ENCODE results near the gene SGMS1. TPM values are rescaled to one million over a fixed set of nuclear protein-coding genes. Genes with fewer than 3 reads are reported as not detected.

Gene SGMS1
- total RNA-seq, 1 donor from 2014 or later = 24.1 TPM

DNA sequence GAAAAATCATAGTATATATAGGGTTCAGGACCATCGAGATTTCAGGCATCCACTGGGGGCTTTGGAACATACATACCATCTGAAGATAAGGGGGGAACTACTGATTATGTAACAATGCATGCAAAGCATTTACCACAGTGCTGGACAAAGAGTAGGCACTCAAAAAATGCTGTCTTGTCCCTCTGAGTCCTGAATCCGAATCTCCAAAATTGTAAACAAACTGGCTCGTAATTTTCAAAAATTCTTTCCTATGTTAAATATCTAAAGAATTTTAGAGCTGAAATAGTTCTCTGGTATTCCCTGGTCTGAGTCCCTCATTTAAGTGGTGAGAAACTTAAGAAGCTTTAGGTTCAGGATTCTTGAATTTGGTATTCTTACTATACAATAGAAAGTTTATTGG, 204.7 kb downstream of the SGMS1 start:
- Mint-ChIP-seq H3K9me3 (ENCODE audit: unreplicated experiment) (no peaks in the 10 kb centered on the region), H3K4me3 (ENCODE audit: unreplicated experiment) (no peak overlapping the region), H3K36me3 (ENCODE audit: unreplicated experiment) (no peaks in the 10 kb centered on the region), H3K4me1 (ENCODE audit: low read depth, unreplicated experiment) (peaks cover 5% of the 10 kb centered on the region), H3K27me3 (ENCODE audit: unreplicated experiment) (no peaks in the 10 kb centered on the region), H3K27ac (ENCODE audit: unreplicated experiment) (no peak overlapping the region)
- no peak for DNase-seq
- TF ChIP-seq, protein P1, sequence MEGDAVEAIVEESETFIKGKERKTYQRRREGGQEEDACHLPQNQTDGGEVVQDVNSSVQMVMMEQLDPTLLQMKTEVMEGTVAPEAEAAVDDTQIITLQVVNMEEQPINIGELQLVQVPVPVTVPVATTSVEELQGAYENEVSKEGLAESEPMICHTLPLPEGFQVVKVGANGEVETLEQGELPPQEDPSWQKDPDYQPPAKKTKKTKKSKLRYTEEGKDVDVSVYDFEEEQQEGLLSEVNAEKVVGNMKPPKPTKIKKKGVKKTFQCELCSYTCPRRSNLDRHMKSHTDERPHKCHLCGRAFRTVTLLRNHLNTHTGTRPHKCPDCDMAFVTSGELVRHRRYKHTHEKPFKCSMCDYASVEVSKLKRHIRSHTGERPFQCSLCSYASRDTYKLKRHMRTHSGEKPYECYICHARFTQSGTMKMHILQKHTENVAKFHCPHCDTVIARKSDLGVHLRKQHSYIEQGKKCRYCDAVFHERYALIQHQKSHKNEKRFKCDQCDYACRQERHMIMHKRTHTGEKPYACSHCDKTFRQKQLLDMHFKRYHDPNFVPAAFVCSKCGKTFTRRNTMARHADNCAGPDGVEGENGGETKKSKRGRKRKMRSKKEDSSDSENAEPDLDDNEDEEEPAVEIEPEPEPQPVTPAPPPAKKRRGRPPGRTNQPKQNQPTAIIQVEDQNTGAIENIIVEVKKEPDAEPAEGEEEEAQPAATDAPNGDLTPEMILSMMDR (IDR thresholded peaks at IDR 0.05; ENCODE audit: partially characterized antibody, unreplicated experiment) = no peak

- peak; percentile 53 for DNase-seq
- no peak overlapping the region for H3K27ac Mint-ChIP-seq (ENCODE audit: unreplicated experiment)
- TF ChIP-seq, protein P1 (IDR thresholded peaks at IDR 0.05; ENCODE audit: partially characterized antibody, unreplicated experiment) = no peak
- H3K36me3 Mint-ChIP-seq (ENCODE audit: unreplicated experiment) = no peaks in the 10 kb centered on the region
- H3K27me3 Mint-ChIP-seq (ENCODE audit: unreplicated experiment) = no peaks in the 10 kb centered on the region
- peaks cover 5% of the 10 kb centered on the region for H3K4me1 Mint-ChIP-seq (ENCODE audit: low read depth, unreplicated experiment)
- H3K4me3 Mint-ChIP-seq (ENCODE audit: unreplicated experiment) = peak overlapping the region; percentile 83
- no peaks in the 10 kb centered on the region for H3K9me3 Mint-ChIP-seq (ENCODE audit: unreplicated experiment)
Observed at GRCh38 chr10:50417886-50418830, 205.6 kb downstream of the SGMS1 start.

DNA sequence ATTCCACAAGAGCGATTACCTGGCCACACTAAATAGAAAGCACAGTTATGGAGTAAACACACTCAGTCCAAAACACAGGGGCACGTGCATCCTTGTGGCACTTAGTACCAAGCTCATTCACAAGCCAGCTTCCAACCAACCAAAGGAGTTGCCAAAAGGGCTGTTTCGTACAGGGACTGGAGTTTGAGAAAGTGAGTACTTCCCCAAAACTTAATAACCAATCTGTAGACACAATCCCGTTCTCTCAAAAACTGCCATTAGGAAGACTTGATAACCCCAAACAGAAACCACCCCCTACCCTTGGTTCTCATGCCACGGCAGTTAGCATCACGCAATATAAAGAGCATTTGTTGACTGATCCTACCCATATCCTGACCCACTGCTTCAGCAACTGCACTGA, 206.3 kb downstream of the SGMS1 start:
- no peak for DNase-seq
- H3K36me3 Mint-ChIP-seq (ENCODE audit: unreplicated experiment) = no peaks in the 10 kb centered on the region
- no peaks in the 10 kb centered on the region for H3K27me3 Mint-ChIP-seq (ENCODE audit: unreplicated experiment)
- H3K27ac Mint-ChIP-seq (ENCODE audit: unreplicated experiment) = no peak overlapping the region
- peak overlapping the region; percentile 74 for H3K4me3 Mint-ChIP-seq (ENCODE audit: unreplicated experiment)
- no peaks in the 10 kb centered on the region for H3K9me3 Mint-ChIP-seq (ENCODE audit: unreplicated experiment)
- TF ChIP-seq, protein P1 (IDR thresholded peaks at IDR 0.05; ENCODE audit: partially characterized antibody, unreplicated experiment) = no peak
- H3K4me1 Mint-ChIP-seq (ENCODE audit: low read depth, unreplicated experiment) = peaks cover 5% of the 10 kb centered on the region

- TF ChIP-seq, protein P1 (IDR thresholded peaks at IDR 0.05; ENCODE audit: partially characterized antibody, unreplicated experiment) = no peak
- H3K27ac Mint-ChIP-seq (ENCODE audit: unreplicated experiment) = no peak overlapping the region
- no peaks in the 10 kb centered on the region for H3K36me3 Mint-ChIP-seq (ENCODE audit: unreplicated experiment)
- H3K4me1 Mint-ChIP-seq (ENCODE audit: low read depth, unreplicated experiment) = peaks cover 1% of the 10 kb centered on the region
- no peaks in the 10 kb centered on the region for H3K27me3 Mint-ChIP-seq (ENCODE audit: unreplicated experiment)
- no peak overlapping the region for H3K4me3 Mint-ChIP-seq (ENCODE audit: unreplicated experiment)
- DNase-seq = no peak
- no peaks in the 10 kb centered on the region for H3K9me3 Mint-ChIP-seq (ENCODE audit: unreplicated experiment)
Observed at GRCh38 chr10:50416881-50417280, 206.9 kb downstream of the SGMS1 start.

DNA sequence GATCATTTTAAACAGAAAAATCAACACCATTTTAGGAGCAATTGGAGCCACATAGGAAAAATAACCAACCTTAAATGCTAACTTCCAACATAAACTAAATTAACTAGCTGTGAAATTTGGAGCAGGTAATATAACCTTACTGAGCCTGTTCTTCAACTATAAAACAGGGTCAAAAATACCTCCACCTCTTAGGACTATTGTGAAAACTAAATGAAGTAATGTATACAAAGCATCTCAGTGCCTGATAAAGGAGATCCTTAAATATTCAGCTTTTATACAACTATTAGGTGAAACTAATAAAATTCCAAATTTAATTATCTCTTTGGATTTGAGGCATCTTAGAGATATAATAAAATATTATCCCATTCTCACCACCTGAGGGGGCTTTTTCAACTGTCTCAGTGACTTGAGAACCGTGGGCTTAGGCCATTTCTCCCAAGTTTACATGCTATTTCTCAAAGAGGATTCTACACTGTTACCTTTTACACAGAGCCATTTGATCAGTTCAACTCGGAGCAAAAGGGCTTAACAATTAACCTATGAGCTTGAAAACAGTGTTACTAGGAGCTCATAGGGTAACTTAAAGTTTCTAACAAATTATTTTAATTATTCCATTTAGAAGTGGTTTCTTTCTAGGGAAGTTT, 207.5 kb downstream of the SGMS1 start:
- no peak overlapping the region for H3K4me3 Mint-ChIP-seq (ENCODE audit: unreplicated experiment)
- no peaks in the 10 kb centered on the region for H3K36me3 Mint-ChIP-seq (ENCODE audit: unreplicated experiment)
- no peaks in the 10 kb centered on the region for H3K4me1 Mint-ChIP-seq (ENCODE audit: low read depth, unreplicated experiment)
- no peak for DNase-seq
- TF ChIP-seq, protein P1 (IDR thresholded peaks at IDR 0.05; ENCODE audit: partially characterized antibody, unreplicated experiment) = no peak
- no peak overlapping the region for H3K27ac Mint-ChIP-seq (ENCODE audit: unreplicated experiment)
- H3K9me3 Mint-ChIP-seq (ENCODE audit: unreplicated experiment) = no peaks in the 10 kb centered on the region
- H3K27me3 Mint-ChIP-seq (ENCODE audit: unreplicated experiment) = no peaks in the 10 kb centered on the region

Data from glutamatergic neuron (in vitro differentiated cells).